K562 (cell line): Measurements from ENCODE around the gene NDUFS6. TPM values are rescaled to one million over a fixed set of nuclear protein-coding genes. Genes with fewer than 3 reads are reported as not detected.

Experiments used
- ATAC-seq: fragments of 200-7000 bp; cut with Tn5 transposase; 3 replicates; pipeline ENCODE4 v1.9.1; 2020; ENCODE audit warnings: moderate library complexity
- BruUV-seq: library from RNA; stranded (reverse); fragments of 400-500 nt; replicated peaks from 2 replicates; lab custom pipeline; 2021; lab: Mats Ljungman, UMichigan
- CTCF ChIA-PET: fragments of 300-600 bp; formaldehyde crosslinking; extraction: SDS; loops from one replicate; lab custom pipeline; 2021; ENCODE audit warnings: low intra/inter-chr PET ratio; lab: Yijun Ruan, JAX
- POLR2A ChIA-PET: fragments of 300-600, 350-650 bp; sonication (Branson Sonifier 250); formaldehyde crosslinking; extraction: SDS; loops from one replicate; lab custom pipeline; 2021; ENCODE audit warnings: antibody characterized with exemption, inconsistent platforms; lab: Yijun Ruan, JAX
- DNase-seq, 4 experiments: peaks; one replicate each; pipeline versions ENCODE4 v3.0.0 to v3.0.0-alpha.2; 2011 to 2018; ENCODE audit warnings: low spot score in 3 of 4, mixed read lengths in 3 of 4; ENCODE audit errors: extremely low read depth in 1 of 4
- FAIRE-seq: peaks from 2 replicates; lab custom pipeline; 2011; peaks lifted over from hg19 to GRCh38; lab: Jason Lieb, UNC
- H2AFZ ChIP-seq: 2 replicates; pipeline ENCODE4 v1.6.0; 2011; ENCODE audit warnings: low read depth, low read length, control low read depth, inconsistent platforms
- H3K27ac ChIP-seq: fragments of 200-600 bp; 3 replicates; pipeline ENCODE4 v1.8.0; 2011; ENCODE audit warnings: low read depth, mild to moderate bottlenecking, control low read depth, inconsistent platforms, low read length, moderate library complexity, mixed read lengths; ENCODE audit errors: extremely low read depth
- H3K27me3 ChIP-seq, 2 experiments: fragments of 300-600 bp in 1 of 2; 2 replicates in 1 of 2; 3 replicates in 1 of 2; pipeline versions ENCODE4 v1.6.0 to v1.8.0; 2011; ENCODE audit warnings: inconsistent platforms in 2 of 2, low read length in 2 of 2, mild to moderate bottlenecking in 1 of 2, mixed read lengths in 1 of 2, moderate library complexity in 1 of 2; ENCODE audit not compliant: control insufficient read depth in 2 of 2, insufficient read depth in 2 of 2
- H3K36me3 ChIP-seq: fragments of 300-600 bp; 3 replicates; pipeline ENCODE4 v1.8.0; 2011; ENCODE audit warnings: mild to moderate bottlenecking, low read length, inconsistent platforms; ENCODE audit not compliant: control insufficient read depth, insufficient read depth
- H3K4me1 ChIP-seq, 2 experiments: fragments of 200-600 bp in 1 of 2; replicated peaks in 1 of 2; 2 replicates in 1 of 2; 3 replicates in 1 of 2; pipeline versions ENCODE4 v1.5.1 to v1.8.0; 2011; ENCODE audit warnings: inconsistent platforms in 2 of 2, low read length in 2 of 2, mild to moderate bottlenecking in 1 of 2, mixed read lengths in 1 of 2, moderate library complexity in 1 of 2; ENCODE audit not compliant: control insufficient read depth in 2 of 2, insufficient read depth in 2 of 2
- H3K4me2 ChIP-seq: 2 replicates; pipeline ENCODE4 v1.6.1; 2011; ENCODE audit warnings: low read length, control low read depth, inconsistent platforms, mixed read lengths; ENCODE audit not compliant: insufficient read depth
- H3K4me3 ChIP-seq: fragments of 200-600 bp; sonication (generic), shearing (Covaris generic); 2 replicates; pipeline ENCODE4 v1.5.1; 2016; ENCODE audit warnings: control low read depth, inconsistent platforms
- H3K79me2 ChIP-seq: fragments of 200-600 bp; 3 replicates; pipeline ENCODE4 v1.8.0; 2011; ENCODE audit warnings: low read length, inconsistent platforms; ENCODE audit not compliant: control insufficient read depth, insufficient read depth
- H3K9ac ChIP-seq, 2 experiments: 2 replicates each; pipeline versions ENCODE4 v1.6.0 to v1.6.1; 2011; ENCODE audit warnings: low read depth in 2 of 2, low read length in 2 of 2, control low read depth in 1 of 2, inconsistent platforms in 1 of 2, mild to moderate bottlenecking in 1 of 2, mixed read lengths in 1 of 2; ENCODE audit not compliant: insufficient read depth in 1 of 2
- H3K9me1 ChIP-seq: one replicate; pipeline ENCODE4 v1.6.0; 2011; ENCODE audit warnings: inconsistent platforms, mild to moderate bottlenecking, low read length, moderate library complexity; ENCODE audit not compliant: control insufficient read depth, insufficient read depth
- H3K9me3 ChIP-seq: replicated peaks from 2 replicates; pipeline ENCODE4 v1.5.1; 2011; ENCODE audit warnings: low read depth, low read length, inconsistent platforms; ENCODE audit not compliant: control insufficient read depth, insufficient read depth
- H4K20me1 ChIP-seq: replicated peaks from 2 replicates; pipeline ENCODE4 v1.6.1; 2011; ENCODE audit warnings: low read length, inconsistent platforms, mixed read lengths; ENCODE audit not compliant: control insufficient read depth, insufficient read depth
- FOXK1 ChIP-seq: sonication (generic); formaldehyde crosslinking; IDR thresholded peaks from 2 replicates; pipeline ENCODE4 v1.8.0; 2022; ENCODE audit warnings: missing genetic modification reagents, mild to moderate bottlenecking, borderline replicate concordance
- NUFIP1 ChIP-seq: fragments of 450-650 bp; IDR thresholded peaks from 2 replicates; pipeline ENCODE4 v1.6.1; 2018; ENCODE audit not compliant: partially characterized antibody
- POLR2G ChIP-seq: fragments of 200-400 bp; formaldehyde crosslinking; IDR thresholded peaks from 2 replicates; pipeline ENCODE4 v1.6.1; 2017; ENCODE audit warnings: low read depth, mild to moderate bottlenecking, antibody characterized with exemption, low read length, moderate library complexity
- RBFOX2 ChIP-seq: fragments of 200-400 bp; formaldehyde crosslinking; IDR thresholded peaks from 2 replicates; pipeline ENCODE4 v1.6.1; 2017; ENCODE audit warnings: low read depth, mild to moderate bottlenecking, low read length, moderate library complexity
- WGBS: fragments of 100-300 bp; shearing (Covaris generic); methylation state at CpG from one replicate; pipeline ENCODE4 v1.1.6; 2016; ENCODE audit warnings: low coverage, mixed read lengths; ENCODE audit not compliant: insufficient coverage; ENCODE audit errors: missing lambda C conversion rate; 5-methylcytosine and 5-hydroxymethylcytosine counted together
- in situ Hi-C: fragments of 300-500 bp; cut with MboI; formaldehyde crosslinking; loops from 4 replicates; pipeline ENCODE4 v1.15.0; 2018; ENCODE audit warnings: inconsistent platforms, mixed read lengths
- intact Hi-C: fragments of 100-400 bp; cut with micrococcal nuclease; formaldehyde crosslinking; loops from 2 replicates; pipeline ENCODE4 v1.14.2; 2022
- polyA plus RNA-seq, 8 experiments: library from polyadenylated mRNA; depleted of rRNA in 4 of 8; stranded (reverse) in 5 of 8; unstranded in 3 of 8; fragments of >200 nt; fragmentation: Nextera tagmentation in 2 of 8; fragmentation: Illumina TruSeq in 1 of 8; extraction: Ambion mirVana in 2 of 8; extraction: Trizol in 1 of 8; gene quantifications; 2 replicates each; pipeline versions ENCODE4 v1.2.1 to v1.2.3, GENCODE V29; 2011 to 2014; ENCODE audit warnings: inconsistent platforms in 1 of 8, missing spikeins in 1 of 8
- total RNA-seq, 7 experiments: library from RNA; depleted of rRNA in 6 of 7; stranded (reverse); fragments of >200 nt in 6 of 7; fragmentation: Illumina TruSeq in 2 of 7; extraction: Trizol in 2 of 7; gene quantifications; 2 replicates each; pipeline versions ENCODE4 v1.2.1 to v1.2.3, GENCODE V29; 2011 to 2021; ENCODE audit warnings: low replicate concordance in 1 of 7

The NDUFS6 gene
- total and polyA plus RNA-seq, 9 of the 15 experiments (the other 6 are each of a cell fraction or from before 2014, with no cell fraction given), result 36.1 to 291 (median 77.0) TPM

- Histone ChIP-seq H3K9me1 (no peaks in the 10 kb centered on the region), H3K36me3 (peaks cover 31% of the 10 kb centered on the region), H4K20me1 (no peaks in the 10 kb centered on the region), H3K4me2 (no peak overlapping the region), H3K9ac (peak overlapping the region in 1 of 2 experiments; percentile 53; a peak in 1 of 4 replicates), H2AFZ (no peak overlapping the region), H3K27ac (no peak overlapping the region), H3K79me2 (peaks cover 30% of the 10 kb centered on the region), H3K9me3 (no peaks in the 10 kb centered on the region), H3K27me3 (no peaks in the 10 kb centered on the region; a peak in 2 of 5 replicates), H3K4me3 (no peak overlapping the region), H3K4me1 (peaks cover 5 to 47% of the 10 kb centered on the region in 2 experiments; a peak in 3 of 5 replicates)
- no peak for DNase-seq
- no peak for FAIRE-seq
- in situ Hi-C loops, result no loop called here
- POLR2A ChIA-PET, result no interaction called here
- intact Hi-C loops, result no loop called here
- ATAC-seq, result no peak
- WGBS, result 78% methylated on average over 11 of the region's 13 CpGs
- TF ChIP-seq NUFIP1, result no peak
- no TSS peak for BruUV-seq
- CTCF ChIA-PET, result no interaction called here
Observed at GRCh38 chr5:1795506-1795905, 5.7 kb upstream of the NDUFS6 start.

- H3K27me3 ChIP-seq, result no peaks in the 10 kb centered on the region; a peak in 1 of 5 replicates
- TF ChIP-seq RBFOX2, result peak; percentile 1; the same call in 1 of the 2 replicates
- peak; percentile 59 for TF ChIP-seq POLR2G
- no peak for TF ChIP-seq FOXK1 (CRISPR knock-in tag)
- DNase-seq, result no peak
- H3K79me2 ChIP-seq, result peaks cover 35% of the 10 kb centered on the region
- peaks cover 31% of the 10 kb centered on the region for H3K36me3 ChIP-seq
- peaks cover 5 to 48% of the 10 kb centered on the region in 2 experiments; a peak in 3 of 5 replicates for H3K4me1 ChIP-seq
- no peak overlapping the region for H3K4me2 ChIP-seq
- intact Hi-C loops (no loop called here), in situ Hi-C loops (no loop called here)
- H3K9me1 ChIP-seq, result no peaks in the 10 kb centered on the region
- WGBS, result 77% methylated on average over 8 of the region's 8 CpGs
- H3K9ac ChIP-seq, result peak overlapping the region in 1 of 2 experiments; percentile 53; a peak in 1 of 4 replicates
- no TSS peak for BruUV-seq
- POLR2A ChIA-PET, result no interaction called here
- H3K27ac ChIP-seq, result no peak overlapping the region
- no peaks in the 10 kb centered on the region for H3K9me3 ChIP-seq
- no peak for FAIRE-seq
- no peak overlapping the region for H3K4me3 ChIP-seq
- ATAC-seq, result no peak
- H4K20me1 ChIP-seq, result no peaks in the 10 kb centered on the region
- no peak overlapping the region for H2AFZ ChIP-seq
- CTCF ChIA-PET, result no interaction called here
Observed at GRCh38 chr5:1795931-1796330, 5.3 kb upstream of the NDUFS6 start.
